GM19193 (cell line): ENCODE data around the gene ZNF32.

Experiments used
- POLR2A ChIP-seq: IDR thresholded peaks from 4 replicates; pipeline ENCODE4 v1.6.1; 2011; ENCODE audit not compliant: insufficient read depth, insufficient read length; ENCODE audit errors: extremely low read depth

ZNF32 gene

DNA sequence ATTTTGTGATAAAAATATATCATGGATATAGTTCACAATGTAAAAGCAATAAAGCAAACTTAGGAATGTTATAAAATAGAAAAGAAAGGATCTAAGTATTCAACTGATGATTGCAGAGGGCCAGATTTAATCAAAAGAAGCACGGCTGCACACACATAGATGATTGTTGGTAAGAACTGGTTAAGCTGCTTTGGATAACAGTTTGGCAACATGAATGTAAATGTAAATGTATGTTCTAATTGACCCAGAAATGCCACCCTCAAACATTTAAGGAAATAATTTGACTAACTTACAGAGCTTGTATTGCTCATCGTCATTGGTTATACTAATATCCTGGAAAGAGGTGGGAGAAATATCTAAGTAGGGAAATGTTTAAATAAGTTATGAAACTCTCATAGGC is 29.3 kb downstream of the ZNF32 start:
- no peak for TF ChIP-seq POLR2A

DNA sequence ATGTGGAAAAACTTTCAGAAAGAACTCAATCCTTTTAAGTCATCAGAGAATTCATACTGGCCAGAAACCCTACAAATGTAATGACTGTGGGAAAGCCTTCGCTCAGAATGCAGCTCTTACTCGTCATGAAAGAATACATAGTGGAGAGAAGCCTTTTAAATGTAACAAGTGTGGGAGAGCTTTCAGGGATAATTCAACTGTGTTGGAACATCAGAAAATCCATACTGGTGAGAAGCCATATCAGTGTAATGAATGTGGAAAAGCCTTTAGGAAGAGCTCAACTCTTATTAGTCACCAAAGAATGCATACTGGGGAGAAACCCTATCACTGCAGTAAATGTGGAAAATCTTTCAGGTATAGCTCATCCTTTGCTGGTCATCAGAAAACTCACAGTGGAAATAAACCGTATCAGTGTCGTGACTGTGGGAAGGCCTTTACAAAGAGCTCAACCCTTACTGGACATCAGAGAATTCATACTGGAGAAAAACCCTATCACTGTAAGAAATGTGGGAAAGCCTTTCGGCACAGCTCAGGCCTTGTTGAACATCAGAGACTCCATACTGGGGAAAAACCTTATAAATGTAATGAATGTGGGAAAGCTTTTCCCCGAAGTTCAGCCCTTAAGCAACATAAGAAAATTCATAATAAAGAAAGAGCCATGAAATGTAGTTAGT is 31.8 kb downstream of the ZNF32 start:
- TF ChIP-seq POLR2A, result no peak

- TF ChIP-seq POLR2A, result no peak
Measured at GRCh38 chr10:43610636-43611035, 38.0 kb downstream of the ZNF32 start.

DNA sequence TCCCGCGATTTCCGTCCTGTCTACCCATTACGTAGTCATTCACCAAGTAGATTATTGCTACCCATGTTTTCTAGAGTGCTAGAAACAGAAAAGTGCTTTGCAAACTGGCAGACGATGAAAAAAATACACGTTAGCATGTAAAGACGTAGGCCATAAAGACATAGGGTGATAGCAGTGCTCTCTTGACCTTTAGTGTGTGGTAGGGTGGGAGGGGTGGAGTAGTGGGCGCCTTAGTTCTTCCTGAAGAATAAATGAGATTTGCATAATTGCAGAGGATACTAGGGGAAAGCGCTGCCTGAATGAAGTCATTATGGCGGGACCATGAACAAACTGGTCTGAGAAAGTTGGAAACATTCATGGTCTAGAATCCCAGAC is 41.5 kb downstream of the ZNF32 start:
- TF ChIP-seq POLR2A, result no peak

GRCh38 chr10:43606323-43607198 is 42.1 kb downstream of the ZNF32 start, which contains the start of gene ZNF485:
TSS of gene ZNF485 (plus strand) at chr10:43606438. CDS start at chr10:43607051, 613 bp downstream.
- TF ChIP-seq POLR2A, result peak; percentile 76

- no peak for TF ChIP-seq POLR2A
Measured at GRCh38 chr10:43605850-43606322, 42.8 kb downstream of the ZNF32 start.

DNA sequence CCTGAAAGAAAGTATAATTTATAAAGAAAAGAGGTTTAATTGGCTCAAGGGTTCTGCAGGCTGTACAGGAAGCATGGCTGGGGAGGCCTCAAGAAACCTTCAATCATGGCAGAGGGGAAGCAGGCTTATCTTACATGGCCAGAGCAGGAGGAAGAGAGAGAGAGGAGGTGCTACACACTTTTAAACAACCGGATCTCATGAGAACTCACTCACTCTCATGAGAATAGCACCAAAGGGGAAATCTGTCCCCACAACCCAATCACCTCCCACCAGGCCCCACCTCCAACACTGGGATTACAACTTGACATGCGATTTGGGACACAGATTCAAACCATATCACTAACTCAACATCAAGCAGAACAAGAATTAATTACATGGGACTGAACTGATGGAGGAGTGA is 49.3 kb downstream of the ZNF32 start:
- TF ChIP-seq POLR2A, result no peak

- TF ChIP-seq POLR2A, result no peak
Measured at GRCh38 chr10:43598446-43598845, 50.2 kb downstream of the ZNF32 start.

DNA sequence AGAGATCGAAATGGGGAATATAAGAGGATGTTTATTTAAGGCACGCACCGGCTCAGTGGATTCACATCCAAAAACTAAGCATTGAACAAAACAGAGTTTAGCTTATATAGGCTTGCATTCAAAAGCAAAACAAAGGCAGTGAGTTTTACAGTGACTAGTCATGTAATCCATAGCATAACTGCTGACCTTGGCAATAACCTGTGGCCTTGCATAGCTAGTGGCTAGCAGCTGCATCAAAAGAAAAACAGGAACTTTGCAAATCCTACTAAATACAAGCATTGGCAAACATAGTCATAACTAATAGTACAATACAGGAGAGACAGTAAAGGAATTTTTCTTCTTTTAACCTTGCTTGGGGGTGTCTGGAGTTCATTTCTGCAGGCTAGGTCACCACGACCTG is 52.1 kb downstream of the ZNF32 start:
- TF ChIP-seq POLR2A, result no peak

DNA sequence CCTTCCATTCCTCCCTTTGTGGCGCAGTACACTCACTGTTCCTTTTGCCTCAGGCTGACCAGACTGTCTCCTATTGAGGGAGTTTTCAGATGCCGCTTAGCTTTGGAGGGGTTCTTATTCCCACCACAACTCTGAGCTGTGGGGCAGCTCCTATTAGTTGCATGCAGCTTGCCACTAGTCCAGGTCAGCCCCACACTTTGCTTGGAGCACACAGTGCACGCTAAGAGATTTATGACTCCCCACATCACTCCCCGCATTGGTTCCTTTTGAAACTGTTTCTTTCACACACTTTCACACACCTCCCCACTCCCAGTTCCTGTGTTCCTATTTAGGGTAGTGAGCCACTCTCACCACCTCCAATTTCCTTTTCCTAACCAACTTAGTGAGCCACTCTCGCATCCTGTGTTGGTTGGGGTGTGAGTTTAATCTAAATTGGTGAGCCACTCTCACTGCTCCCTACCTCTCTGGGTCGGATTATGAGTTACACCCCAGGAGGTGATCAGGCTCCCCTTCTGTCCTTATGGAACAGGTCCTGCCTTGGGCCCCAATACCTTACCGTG is 52.9 kb downstream of the ZNF32 start:
- TF ChIP-seq POLR2A, result no peak

GRCh38 chr10:43594944-43595589 is 53.6 kb downstream of the ZNF32 start:
- no peak for TF ChIP-seq POLR2A
